ENCODE measurements around the gene POLL. TPM values are rescaled to one million over a fixed set of nuclear protein-coding genes. Genes with fewer than 3 reads are reported as not detected.

Gene POLL
- total RNA-seq, 1 experiment from 2014 or later: 51.3 TPM

- H3K9me2 ChIP-seq (ENCODE audit: insufficient read depth): no peaks in the 10 kb centered on the region
- H4K20me1 ChIP-seq (ENCODE audit: insufficient read depth): no peaks in the 10 kb centered on the region
- no peak overlapping the region for H2AFZ ChIP-seq (ENCODE audit: low read depth, low read length, poor library complexity, severe bottlenecking)
- H3K27me3 ChIP-seq (ENCODE audit: insufficient read depth, low read length): no peaks in the 10 kb centered on the region
- RAD21 ChIA-PET (ENCODE audit: low non-redundant PET in 1 of 2, low total read pairs in 2 of 2, uncharacterized antibody in 2 of 2, unreplicated experiment in 2 of 2): interaction anchor here in 1 of 2 experiments (0.6 to 1.1 kb wide), 2 partner anchors 15 to 134 kb away, joined by 3 read pairs; no protein-coding TSS in a partner anchor
- no peaks in the 10 kb centered on the region for H3K79me2 ChIP-seq (ENCODE audit: insufficient read depth, low read length)
- H3K9me3 ChIP-seq (ENCODE audit: control insufficient read depth in 1 of 2, insufficient read depth in 1 of 2, low read depth in 1 of 2, low read length in 2 of 2): no peaks in the 10 kb centered on the region
- intact Hi-C loops (cut with micrococcal nuclease): no loop called here
- CTCF ChIA-PET: interaction anchor here (0.7 to 2.1 kb wide), 4 partner anchors 11 to 404 kb away, joined by 3 to 8 read pairs (median 6); no protein-coding TSS in a partner anchor
- TF ChIP-seq SP1 (IDR thresholded peaks at IDR 0.05; ENCODE audit: low read depth) (no peak), ZNF274 (IDR thresholded peaks at IDR 0.05; ENCODE audit: low read depth, low read length) (no peak), ZFX (IDR thresholded peaks at IDR 0.05) (no peak), SRF (IDR thresholded peaks at IDR 0.05; ENCODE audit: low read depth) (no peak)
- H3K27ac ChIP-seq (ENCODE audit: low read depth, low read length): no peak overlapping the region
- no peaks in the 10 kb centered on the region for H3K36me3 ChIP-seq (ENCODE audit: control insufficient read depth in 1 of 2, insufficient read depth in 2 of 2, low read length in 2 of 2)
- no peak for DNase-seq (ENCODE audit: low read depth, low spot score)
- no peaks in the 10 kb centered on the region for H3K4me1 ChIP-seq (ENCODE audit: control insufficient read depth in 1 of 2, insufficient read depth in 2 of 2, low read length in 2 of 2)
- H3K4me2 ChIP-seq (ENCODE audit: low read length): no peak overlapping the region
- POLR2A ChIA-PET: no interaction called here
- no peak for ATAC-seq
- H3K9ac ChIP-seq (ENCODE audit: low read length): no peak overlapping the region
- BruUV-seq (replicated peaks): no TSS peak
- no peak overlapping the region for H3K4me3 ChIP-seq (replicated peaks in 1 of 2; ENCODE audit: low read depth in 1 of 2, low read length in 2 of 2)
Observed at GRCh38 chr10:101617824-101618568, 29.9 kb upstream of the POLL start.

GRCh38 chr10:101617102-101617823 lies 29.2 kb upstream of the POLL start:
- Histone ChIP-seq H3K27me3 (ENCODE audit: insufficient read depth, low read length) (no peaks in the 10 kb centered on the region), H3K36me3 (ENCODE audit: control insufficient read depth in 1 of 2, insufficient read depth in 2 of 2, low read length in 2 of 2) (no peaks in the 10 kb centered on the region), H3K4me2 (ENCODE audit: low read length) (no peak overlapping the region), H3K9ac (ENCODE audit: low read length) (no peak overlapping the region), H4K20me1 (ENCODE audit: insufficient read depth) (no peaks in the 10 kb centered on the region), H2AFZ (ENCODE audit: low read depth, low read length, poor library complexity, severe bottlenecking) (no peak overlapping the region), H3K4me1 (ENCODE audit: control insufficient read depth in 1 of 2, insufficient read depth in 2 of 2, low read length in 2 of 2) (no peaks in the 10 kb centered on the region), H3K9me2 (ENCODE audit: insufficient read depth) (no peaks in the 10 kb centered on the region), H3K79me2 (ENCODE audit: insufficient read depth, low read length) (no peaks in the 10 kb centered on the region), H3K27ac (ENCODE audit: low read depth, low read length) (no peak overlapping the region), H3K4me3 (replicated peaks in 1 of 2; ENCODE audit: low read depth in 1 of 2, low read length in 2 of 2) (no peak overlapping the region), H3K9me3 (ENCODE audit: control insufficient read depth in 1 of 2, insufficient read depth in 1 of 2, low read depth in 1 of 2, low read length in 2 of 2) (no peaks in the 10 kb centered on the region)
- BruUV-seq (replicated peaks): no TSS peak
- ChIA-PET POLR2A (no interaction called here), RAD21 (ENCODE audit: low non-redundant PET in 1 of 2, low total read pairs in 2 of 2, uncharacterized antibody in 2 of 2, unreplicated experiment in 2 of 2) (interaction anchor here in 1 of 2 experiments (0.6 to 1.1 kb wide), 2 partner anchors 15 to 135 kb away, joined by 3 read pairs; no protein-coding TSS in a partner anchor), CTCF (interaction anchor here (0.7 to 2.1 kb wide), 4 partner anchors 11 to 404 kb away, joined by 3 to 8 read pairs (median 6); no protein-coding TSS in a partner anchor)
- intact Hi-C loops (cut with micrococcal nuclease): no loop called here
- TF ChIP-seq MAX (IDR thresholded peaks at IDR 0.05): no peak
- no peak for TF ChIP-seq ATF3 (IDR thresholded peaks at IDR 0.05)
- peak; percentile 14 to 37 (median 22); a peak in 3 of 6 replicates for TF ChIP-seq CTCF (IDR thresholded peaks at IDR 0.05 in 2 of 3, conservative IDR thresholded peaks at IDR 0.05 in 1 of 3; ENCODE audit: borderline replicate concordance in 1 of 3, insufficient read depth in 1 of 3, low read depth in 2 of 3, low read length in 2 of 3)
- TF ChIP-seq ZFX (IDR thresholded peaks at IDR 0.05): no peak
- ATAC-seq: peak; percentile 76
- no peak for DNase-seq (ENCODE audit: low read depth, low spot score)
